K562 (cell line): ENCODE results near the gene COL21A1. TPM values are rescaled to one million over a fixed set of nuclear protein-coding genes. Genes with fewer than 3 reads are reported as not detected.

Experiments
- ATAC-seq: fragments of 200-7000 bp; cut with Tn5 transposase; 3 replicates; pipeline ENCODE4 v1.9.1; 2020; ENCODE audit warnings: moderate library complexity
- BruUV-seq: library from RNA; stranded (reverse); fragments of 400-500 nt; replicated peaks from 2 replicates; lab custom pipeline; 2021; lab: Mats Ljungman, UMichigan
- CTCF ChIA-PET: fragments of 300-600 bp; formaldehyde crosslinking; extraction: SDS; loops from one replicate; lab custom pipeline; 2021; ENCODE audit warnings: low intra/inter-chr PET ratio; lab: Yijun Ruan, JAX
- POLR2A ChIA-PET: fragments of 300-600, 350-650 bp; sonication (Branson Sonifier 250); formaldehyde crosslinking; extraction: SDS; loops from one replicate; lab custom pipeline; 2021; ENCODE audit warnings: antibody characterized with exemption, inconsistent platforms; lab: Yijun Ruan, JAX
- DNase-seq, 4 experiments: peaks; one replicate each; pipeline versions ENCODE4 v3.0.0 to v3.0.0-alpha.2; 2011 to 2018; ENCODE audit warnings: low spot score in 3 of 4, mixed read lengths in 3 of 4; ENCODE audit errors: extremely low read depth in 1 of 4
- FAIRE-seq: peaks from 2 replicates; lab custom pipeline; 2011; peaks lifted over from hg19 to GRCh38; lab: Jason Lieb, UNC
- H2AFZ ChIP-seq: 2 replicates; pipeline ENCODE4 v1.6.0; 2011; ENCODE audit warnings: low read depth, low read length, control low read depth, inconsistent platforms
- H3K27ac ChIP-seq: fragments of 200-600 bp; 3 replicates; pipeline ENCODE4 v1.8.0; 2011; ENCODE audit warnings: low read depth, mild to moderate bottlenecking, control low read depth, inconsistent platforms, low read length, moderate library complexity, mixed read lengths; ENCODE audit errors: extremely low read depth
- H3K27me3 ChIP-seq, 2 experiments: fragments of 300-600 bp in 1 of 2; 2 replicates in 1 of 2; 3 replicates in 1 of 2; pipeline versions ENCODE4 v1.6.0 to v1.8.0; 2011; ENCODE audit warnings: inconsistent platforms in 2 of 2, low read length in 2 of 2, mild to moderate bottlenecking in 1 of 2, mixed read lengths in 1 of 2, moderate library complexity in 1 of 2; ENCODE audit not compliant: control insufficient read depth in 2 of 2, insufficient read depth in 2 of 2
- H3K36me3 ChIP-seq: fragments of 300-600 bp; 3 replicates; pipeline ENCODE4 v1.8.0; 2011; ENCODE audit warnings: mild to moderate bottlenecking, low read length, inconsistent platforms; ENCODE audit not compliant: control insufficient read depth, insufficient read depth
- H3K4me1 ChIP-seq, 2 experiments: fragments of 200-600 bp in 1 of 2; replicated peaks in 1 of 2; 2 replicates in 1 of 2; 3 replicates in 1 of 2; pipeline versions ENCODE4 v1.5.1 to v1.8.0; 2011; ENCODE audit warnings: inconsistent platforms in 2 of 2, low read length in 2 of 2, mild to moderate bottlenecking in 1 of 2, mixed read lengths in 1 of 2, moderate library complexity in 1 of 2; ENCODE audit not compliant: control insufficient read depth in 2 of 2, insufficient read depth in 2 of 2
- H3K4me2 ChIP-seq: 2 replicates; pipeline ENCODE4 v1.6.1; 2011; ENCODE audit warnings: low read length, control low read depth, inconsistent platforms, mixed read lengths; ENCODE audit not compliant: insufficient read depth
- H3K4me3 ChIP-seq: fragments of 200-600 bp; sonication (generic), shearing (Covaris generic); 2 replicates; pipeline ENCODE4 v1.5.1; 2016; ENCODE audit warnings: control low read depth, inconsistent platforms
- H3K79me2 ChIP-seq: fragments of 200-600 bp; 3 replicates; pipeline ENCODE4 v1.8.0; 2011; ENCODE audit warnings: low read length, inconsistent platforms; ENCODE audit not compliant: control insufficient read depth, insufficient read depth
- H3K9ac ChIP-seq, 2 experiments: 2 replicates each; pipeline versions ENCODE4 v1.6.0 to v1.6.1; 2011; ENCODE audit warnings: low read depth in 2 of 2, low read length in 2 of 2, control low read depth in 1 of 2, inconsistent platforms in 1 of 2, mild to moderate bottlenecking in 1 of 2, mixed read lengths in 1 of 2; ENCODE audit not compliant: insufficient read depth in 1 of 2
- H3K9me1 ChIP-seq: one replicate; pipeline ENCODE4 v1.6.0; 2011; ENCODE audit warnings: inconsistent platforms, mild to moderate bottlenecking, low read length, moderate library complexity; ENCODE audit not compliant: control insufficient read depth, insufficient read depth
- H3K9me3 ChIP-seq: replicated peaks from 2 replicates; pipeline ENCODE4 v1.5.1; 2011; ENCODE audit warnings: low read depth, low read length, inconsistent platforms; ENCODE audit not compliant: control insufficient read depth, insufficient read depth
- H4K20me1 ChIP-seq: replicated peaks from 2 replicates; pipeline ENCODE4 v1.6.1; 2011; ENCODE audit warnings: low read length, inconsistent platforms, mixed read lengths; ENCODE audit not compliant: control insufficient read depth, insufficient read depth
- ATF3 ChIP-seq, 2 experiments: fragments of 450-650 bp in 1 of 2; sonication (generic) in 1 of 2; formaldehyde crosslinking in 1 of 2; IDR thresholded peaks in 1 of 2; conservative IDR thresholded peaks in 1 of 2; 2 replicates each; pipeline versions ENCODE4 v1.6.1 to v1.8.1; 2016 to 2023; ENCODE audit warnings: mild to moderate bottlenecking in 2 of 2, moderate library complexity in 2 of 2, inconsistent platforms in 1 of 2, missing genetic modification reagents in 1 of 2
- ATF7 ChIP-seq: fragments of 450-650 bp; IDR thresholded peaks from 2 replicates; pipeline ENCODE4 v1.7.1; 2014; ENCODE audit warnings: mild to moderate bottlenecking, moderate library complexity
- EP300 ChIP-seq: IDR thresholded peaks from 2 replicates; pipeline ENCODE4 v1.6.1; 2012; ENCODE audit warnings: low read length, improper control_type of control experiment
- PPARD ChIP-seq: fragments of 250-450 bp; sonication (Bioruptor Pico); IDR thresholded peaks from 2 replicates; pipeline ENCODE4 v1.8.0; 2022; ENCODE audit warnings: inconsistent platforms, mild to moderate bottlenecking, moderate library complexity
- SNRNP70 ChIP-seq: fragments of 200-400 bp; formaldehyde crosslinking; optimal IDR thresholded peaks from 2 replicates; pipeline ENCODE3; 2017; ENCODE audit warnings: low read depth, low read length
- XRCC5 ChIP-seq: fragments of 200-400 bp; formaldehyde crosslinking; IDR thresholded peaks from 2 replicates; pipeline ENCODE4 v1.6.1; 2017; ENCODE audit warnings: low read depth, mild to moderate bottlenecking, low read length
- ZBTB8A ChIP-seq: fragments of 450-650 bp; IDR thresholded peaks from 2 replicates; pipeline ENCODE4 v1.6.1; 2018; ENCODE audit warnings: mild to moderate bottlenecking, moderate library complexity; ENCODE audit not compliant: partially characterized antibody
- in situ Hi-C: fragments of 300-500 bp; cut with MboI; formaldehyde crosslinking; loops from 4 replicates; pipeline ENCODE4 v1.15.0; 2018; ENCODE audit warnings: inconsistent platforms, mixed read lengths
- intact Hi-C: fragments of 100-400 bp; cut with micrococcal nuclease; formaldehyde crosslinking; loops from 2 replicates; pipeline ENCODE4 v1.14.2; 2022
- polyA plus RNA-seq, 8 experiments: library from polyadenylated mRNA; depleted of rRNA in 4 of 8; stranded (reverse) in 5 of 8; unstranded in 3 of 8; fragments of >200 nt; fragmentation: Nextera tagmentation in 2 of 8; fragmentation: Illumina TruSeq in 1 of 8; extraction: Ambion mirVana in 2 of 8; extraction: Trizol in 1 of 8; gene quantifications; 2 replicates each; pipeline versions ENCODE4 v1.2.1 to v1.2.3, GENCODE V29; 2011 to 2014; ENCODE audit warnings: inconsistent platforms in 1 of 8, missing spikeins in 1 of 8
- total RNA-seq, 7 experiments: library from RNA; depleted of rRNA in 6 of 7; stranded (reverse); fragments of >200 nt in 6 of 7; fragmentation: Illumina TruSeq in 2 of 7; extraction: Trizol in 2 of 7; gene quantifications; 2 replicates each; pipeline versions ENCODE4 v1.2.1 to v1.2.3, GENCODE V29; 2011 to 2021; ENCODE audit warnings: low replicate concordance in 1 of 7

The COL21A1 gene
- total and polyA plus RNA-seq, 9 of the 15 experiments (the other 6 are each of a cell fraction or from before 2014, with no cell fraction given): 0.03 to 0.76 (median 0.25) TPM

- POLR2A ChIA-PET: no interaction called here
- no peaks in the 10 kb centered on the region for H3K79me2 ChIP-seq
- intact Hi-C loops: no loop called here
- H3K9me1 ChIP-seq: no peaks in the 10 kb centered on the region
- no peaks in the 10 kb centered on the region for H3K9me3 ChIP-seq
- BruUV-seq: no TSS peak
- no peak overlapping the region for H3K4me2 ChIP-seq
- H3K9ac ChIP-seq: no peak overlapping the region
- TF ChIP-seq ATF7 (no peak), ZBTB8A (no peak), EP300 (no peak), XRCC5 (no peak), SNRNP70 (no peak), ATF3 (IDR thresholded peaks at IDR 0.05) (no peak), ATF3 (CRISPR knock-in tag; conservative IDR thresholded peaks at IDR 0.05) (no peak), PPARD (CRISPR knock-in tag) (no peak)
- no peak overlapping the region for H3K4me3 ChIP-seq
- FAIRE-seq (no peak), ATAC-seq (no peak), DNase-seq (no peak)
- in situ Hi-C loops: no loop called here
- no peak overlapping the region for H2AFZ ChIP-seq
- no peaks in the 10 kb centered on the region for H4K20me1 ChIP-seq
- no peaks in the 10 kb centered on the region for H3K36me3 ChIP-seq
- CTCF ChIA-PET: no interaction called here
- no peaks in the 10 kb centered on the region for H3K4me1 ChIP-seq
- H3K27ac ChIP-seq: no peak overlapping the region
- H3K27me3 ChIP-seq: no peaks in the 10 kb centered on the region
These were observed 182.0 kb downstream of the COL21A1 start for GRCh38 chr6:56065408-56065807.
